Karpas-422 (cell line): ENCODE data around the gene GRM4. TPM values are rescaled to one million over a fixed set of nuclear protein-coding genes. Genes with fewer than 3 reads are reported as not detected.

Source experiments
- DNase-seq: peaks from one replicate; pipeline ENCODE4 v3.0.0-alpha.2; 2015
- H2AFZ ChIP-seq: fragments of 200-600 bp; sonication (generic); 2 replicates; pipeline ENCODE4 v1.6.1; 2014; ENCODE audit warnings: antibody characterized with exemption, low read length, mixed read lengths
- H3K27ac ChIP-seq: fragments of 200-600 bp; sonication (generic); 2 replicates; pipeline ENCODE4 v1.5.1; 2014; ENCODE audit warnings: mild to moderate bottlenecking, low read length, moderate library complexity
- H3K27me3 ChIP-seq: fragments of 200-600 bp; sonication (generic); 2 replicates; pipeline ENCODE4 v1.6.1; 2014; ENCODE audit warnings: low read length, mixed read lengths
- H3K36me3 ChIP-seq: fragments of 200-600 bp; sonication (generic); 2 replicates; pipeline ENCODE4 v1.6.1; 2014; ENCODE audit warnings: low read length, mixed read lengths; ENCODE audit not compliant: insufficient read depth
- H3K4me1 ChIP-seq: fragments of 200-600 bp; sonication (generic); 2 replicates; pipeline ENCODE4 v1.6.1; 2014; ENCODE audit warnings: mild to moderate bottlenecking, low read length, mixed read lengths
- H3K4me2 ChIP-seq: fragments of 200-600 bp; sonication (generic); 2 replicates; pipeline ENCODE4 v1.6.1; 2014; ENCODE audit warnings: low read length, low read depth, mild to moderate bottlenecking; ENCODE audit not compliant: poor library complexity, severe bottlenecking
- H3K4me3 ChIP-seq: fragments of 200-600 bp; sonication (generic); 2 replicates; pipeline ENCODE4 v1.5.1; 2014; ENCODE audit warnings: mild to moderate bottlenecking, antibody characterized with exemption, low read length, mixed read lengths
- H3K79me2 ChIP-seq: fragments of 200-600 bp; sonication (generic); 2 replicates; pipeline ENCODE4 v1.6.1; 2014; ENCODE audit warnings: mild to moderate bottlenecking, low read length, mixed read lengths
- H3K9ac ChIP-seq: fragments of 200-600 bp; sonication (generic); 2 replicates; pipeline ENCODE4 v1.6.0; 2014; ENCODE audit warnings: low read length
- H3K9me2 ChIP-seq: fragments of 200-600 bp; sonication (generic), shearing (Covaris generic); replicated peaks from 2 replicates; pipeline ENCODE4 v1.6.0; 2014; ENCODE audit warnings: mild to moderate bottlenecking, low read length, moderate library complexity; ENCODE audit not compliant: insufficient read depth
- H3K9me3 ChIP-seq: fragments of 300-700, 200-600 bp; sonication (generic); 2 replicates; pipeline ENCODE4 v1.6.1; 2014; ENCODE audit warnings: low read length, mixed read lengths
- H4K20me1 ChIP-seq: fragments of 200-600 bp; sonication (generic); 2 replicates; pipeline ENCODE4 v1.6.1; 2014; ENCODE audit warnings: mild to moderate bottlenecking, antibody characterized with exemption, low read length, low read depth; ENCODE audit not compliant: insufficient read depth
- total RNA-seq: library from RNA; depleted of rRNA; stranded (reverse); fragments of >200 nt; shearing (Covaris generic); gene quantifications from 2 replicates; pipeline ENCODE4 v1.2.3, GENCODE V29; 2014; ENCODE audit warnings: low replicate concordance

GRM4 gene
- total RNA-seq, 1 experiment from 2014 or later: not detected

DNA sequence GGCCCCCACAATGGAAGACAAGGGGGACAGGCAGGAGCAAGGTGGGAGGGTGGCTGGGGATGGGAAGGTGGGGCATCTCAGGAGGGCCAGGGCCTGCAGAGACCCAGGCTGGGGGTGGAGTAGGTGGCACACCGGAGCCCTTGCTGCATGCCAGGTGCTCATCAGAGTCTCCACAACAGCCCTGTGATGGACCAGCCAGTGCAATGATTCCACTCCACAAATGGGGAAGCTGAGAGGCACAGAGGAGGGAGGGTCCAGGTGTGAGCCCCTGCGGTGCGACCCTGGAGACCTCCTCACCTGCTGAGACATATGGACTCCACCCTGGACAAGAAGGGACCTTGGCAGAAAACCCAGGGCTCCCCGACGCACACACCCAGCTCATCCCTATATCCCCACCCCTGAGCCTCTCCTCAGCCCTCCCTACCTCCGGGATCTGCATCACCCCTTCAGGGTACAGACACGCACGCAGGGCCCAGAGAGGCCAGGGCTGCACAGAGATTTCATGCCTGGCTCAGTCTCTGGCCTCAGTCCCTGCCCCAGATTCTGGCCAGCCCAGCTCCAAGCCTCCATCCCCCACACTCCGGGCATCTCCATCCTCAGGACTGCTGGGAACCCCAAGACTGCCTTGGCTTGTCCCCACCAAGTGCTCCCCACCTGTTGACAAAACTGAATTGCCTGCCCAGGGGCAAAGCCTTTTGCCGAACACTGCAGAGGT, 7.1 kb upstream of the GRM4 start:
- DNase-seq: no peak

DNA sequence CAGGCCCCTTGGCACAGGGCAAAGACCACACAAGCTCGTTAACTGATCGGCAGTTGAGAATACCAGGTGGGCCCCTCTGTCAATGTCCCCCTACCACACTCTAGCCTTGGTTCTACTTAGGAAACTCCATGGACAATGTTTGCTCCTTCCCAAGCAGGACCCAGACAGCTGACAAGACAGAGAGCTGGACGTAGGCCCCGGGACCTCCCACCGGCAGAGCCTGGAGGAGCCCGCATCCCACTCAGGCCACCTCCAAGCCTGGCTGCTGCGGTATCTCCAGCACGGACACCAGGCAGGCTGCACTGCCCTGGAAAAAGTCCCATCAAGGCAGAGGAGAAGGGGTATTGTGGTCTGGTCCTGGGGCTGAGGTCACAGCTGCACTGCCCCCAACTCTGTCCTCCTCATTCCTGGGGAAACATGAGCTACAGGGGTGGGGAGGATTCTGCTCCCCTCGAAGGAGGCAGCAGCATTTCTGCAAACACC, 6.2 kb upstream of the GRM4 start:
- H3K9me2 ChIP-seq: no peaks in the 10 kb centered on the region
- no peaks in the 10 kb centered on the region for H4K20me1 ChIP-seq
- peaks cover 5% of the 10 kb centered on the region for H3K4me1 ChIP-seq
- DNase-seq: no peak
- no peaks in the 10 kb centered on the region for H3K9me3 ChIP-seq
- H3K4me3 ChIP-seq: no peak overlapping the region
- no peaks in the 10 kb centered on the region for H3K79me2 ChIP-seq
- H3K27ac ChIP-seq: no peak overlapping the region
- no peaks in the 10 kb centered on the region for H3K36me3 ChIP-seq
- no peaks in the 10 kb centered on the region for H3K27me3 ChIP-seq
- H3K4me2 ChIP-seq: no peak overlapping the region
- H2AFZ ChIP-seq: no peak overlapping the region
- H3K9ac ChIP-seq: no peak overlapping the region

More for the DNA sequence above, 7.1 kb upstream of the GRM4 start:
- Histone ChIP-seq H3K4me3 (no peak overlapping the region), H3K4me1 (peaks cover 5% of the 10 kb centered on the region), H3K27ac (no peak overlapping the region), H4K20me1 (no peaks in the 10 kb centered on the region), H3K27me3 (no peaks in the 10 kb centered on the region), H3K36me3 (no peaks in the 10 kb centered on the region), H2AFZ (no peak overlapping the region), H3K9me3 (no peaks in the 10 kb centered on the region), H3K9ac (no peak overlapping the region), H3K4me2 (no peak overlapping the region), H3K79me2 (no peaks in the 10 kb centered on the region), H3K9me2 (no peaks in the 10 kb centered on the region)

DNA sequence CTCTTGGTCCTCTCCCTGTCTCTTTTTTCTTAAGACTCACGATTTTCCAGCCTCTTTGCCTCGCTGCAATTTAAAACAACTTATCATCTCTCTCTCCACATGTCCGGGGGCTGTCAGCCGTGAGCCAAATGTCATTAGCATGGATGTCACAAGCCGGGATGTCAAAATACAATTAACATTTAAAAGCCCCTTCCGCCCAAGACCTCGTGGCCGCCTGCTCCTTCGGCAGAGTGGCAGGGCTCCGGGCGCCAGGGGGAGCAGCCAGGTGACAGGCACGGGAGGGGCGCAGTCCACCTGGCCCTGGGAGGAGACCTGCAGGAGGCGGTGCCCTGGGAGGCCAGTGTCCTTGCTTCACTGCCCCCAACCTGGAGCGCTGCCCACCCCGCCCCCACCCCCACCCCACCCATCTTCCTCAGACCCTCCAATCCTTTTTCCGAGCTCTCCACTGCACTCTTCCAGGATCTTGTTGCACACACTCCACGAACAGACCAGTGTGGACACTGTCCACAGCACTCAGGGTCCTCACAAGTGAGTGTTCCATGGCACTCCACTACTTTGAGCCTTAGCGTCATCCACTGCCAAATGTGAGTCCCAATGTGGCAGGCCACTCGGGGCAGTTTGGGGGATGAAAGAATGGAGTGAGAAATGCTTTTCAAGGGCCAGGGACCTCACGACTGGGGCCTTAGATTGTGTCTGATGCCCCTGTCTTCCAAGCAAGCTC, 5.6 kb upstream of the GRM4 start:
- Histone ChIP-seq H3K4me1 (peaks cover 5% of the 10 kb centered on the region), H3K4me2 (no peak overlapping the region), H2AFZ (no peak overlapping the region), H3K36me3 (no peaks in the 10 kb centered on the region), H4K20me1 (no peaks in the 10 kb centered on the region), H3K9ac (no peak overlapping the region), H3K27me3 (no peaks in the 10 kb centered on the region), H3K4me3 (no peak overlapping the region), H3K27ac (no peak overlapping the region), H3K9me3 (no peaks in the 10 kb centered on the region), H3K9me2 (no peaks in the 10 kb centered on the region), H3K79me2 (no peaks in the 10 kb centered on the region)
- no peak for DNase-seq

DNA sequence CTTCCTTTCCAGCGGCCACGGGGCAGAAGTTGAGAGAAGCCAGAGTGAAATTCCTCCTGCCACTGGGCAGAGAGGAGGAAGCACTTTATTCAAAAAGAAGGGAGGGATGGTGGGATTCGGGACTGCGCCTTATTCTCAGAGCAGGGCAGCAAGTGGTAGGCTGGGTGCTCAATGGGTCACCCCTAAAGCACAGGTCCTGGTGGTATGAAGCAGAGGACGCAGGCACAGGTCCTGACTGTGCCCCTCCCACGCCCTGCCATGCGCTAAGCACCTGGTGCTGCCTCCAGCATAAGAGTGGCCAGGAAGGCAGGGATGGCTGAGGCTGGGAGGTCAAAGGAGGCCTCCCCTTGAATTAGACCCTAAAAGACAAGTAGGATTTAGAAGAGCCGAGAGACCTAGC, 4.9 kb upstream of the GRM4 start:
- Histone ChIP-seq H3K4me2 (no peak overlapping the region), H3K4me1 (peaks cover 5% of the 10 kb centered on the region), H3K79me2 (no peaks in the 10 kb centered on the region), H3K27me3 (no peaks in the 10 kb centered on the region), H3K9me3 (no peaks in the 10 kb centered on the region), H4K20me1 (no peaks in the 10 kb centered on the region), H3K9ac (no peak overlapping the region), H3K27ac (no peak overlapping the region), H2AFZ (no peak overlapping the region), H3K36me3 (no peaks in the 10 kb centered on the region), H3K4me3 (no peak overlapping the region), H3K9me2 (no peaks in the 10 kb centered on the region)
- no peak for DNase-seq

DNA sequence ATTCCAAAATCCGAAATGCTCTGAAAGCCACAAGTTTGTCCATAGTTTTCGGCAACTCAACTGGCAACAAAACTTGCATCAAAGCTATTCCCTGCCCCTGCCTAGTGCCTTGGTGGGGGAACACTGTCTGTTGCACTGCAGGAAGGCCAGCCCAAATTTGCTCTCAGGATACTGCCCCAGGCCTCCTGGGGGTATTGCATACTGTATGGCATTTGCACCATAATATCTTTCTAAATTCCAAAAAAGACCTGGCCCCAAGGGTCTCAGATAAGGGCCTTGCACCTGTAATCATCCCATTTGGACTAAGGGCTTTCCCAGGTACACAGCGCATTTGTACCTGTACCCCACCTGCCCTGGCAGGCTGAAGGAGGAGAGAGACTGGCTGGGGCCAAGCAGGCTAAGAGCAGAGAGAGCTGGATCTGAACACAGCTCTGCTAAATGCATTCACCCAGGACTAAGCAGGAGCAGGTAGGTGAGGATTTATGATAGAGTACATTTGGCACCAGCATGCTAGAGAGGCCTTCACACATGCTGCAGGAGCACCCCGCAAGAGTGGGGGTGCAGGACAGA, 4.0 kb upstream of the GRM4 start:
- Histone ChIP-seq H2AFZ (no peak overlapping the region), H3K36me3 (no peaks in the 10 kb centered on the region), H3K4me3 (no peak overlapping the region), H3K4me2 (no peak overlapping the region), H4K20me1 (no peaks in the 10 kb centered on the region), H3K4me1 (peaks cover 5% of the 10 kb centered on the region), H3K9ac (no peak overlapping the region), H3K9me3 (no peaks in the 10 kb centered on the region), H3K27me3 (no peaks in the 10 kb centered on the region), H3K9me2 (no peaks in the 10 kb centered on the region), H3K79me2 (no peaks in the 10 kb centered on the region), H3K27ac (no peak overlapping the region)
- DNase-seq: no peak

DNA sequence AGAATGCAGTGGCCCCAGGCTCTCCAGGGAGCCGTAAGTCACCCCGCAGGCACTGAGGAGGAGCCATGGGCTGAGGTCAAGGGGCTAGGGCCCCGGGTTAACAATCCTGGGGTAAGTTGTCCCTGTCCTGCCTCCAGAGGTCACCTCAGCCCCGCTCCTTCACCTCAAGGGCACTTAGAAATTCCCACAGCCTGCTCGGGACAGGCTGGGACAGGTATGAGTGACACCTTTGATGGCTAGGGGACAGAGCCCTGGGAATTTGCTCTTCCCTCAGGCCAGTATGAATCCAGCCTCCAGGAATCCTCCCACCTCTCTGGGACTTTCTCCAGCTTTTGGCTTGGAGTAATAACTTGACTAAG, 3.5 kb upstream of the GRM4 start:
- H3K9me2 ChIP-seq: no peaks in the 10 kb centered on the region
- no peak overlapping the region for H3K4me2 ChIP-seq
- no peak overlapping the region for H3K27ac ChIP-seq
- H3K4me1 ChIP-seq: peaks cover 2% of the 10 kb centered on the region
- no peak overlapping the region for H2AFZ ChIP-seq
- no peaks in the 10 kb centered on the region for H3K79me2 ChIP-seq
- no peaks in the 10 kb centered on the region for H3K36me3 ChIP-seq
- no peak overlapping the region for H3K4me3 ChIP-seq
- no peaks in the 10 kb centered on the region for H3K9me3 ChIP-seq
- no peak for DNase-seq
- H3K27me3 ChIP-seq: no peaks in the 10 kb centered on the region
- H3K9ac ChIP-seq: no peak overlapping the region
- no peaks in the 10 kb centered on the region for H4K20me1 ChIP-seq

DNA sequence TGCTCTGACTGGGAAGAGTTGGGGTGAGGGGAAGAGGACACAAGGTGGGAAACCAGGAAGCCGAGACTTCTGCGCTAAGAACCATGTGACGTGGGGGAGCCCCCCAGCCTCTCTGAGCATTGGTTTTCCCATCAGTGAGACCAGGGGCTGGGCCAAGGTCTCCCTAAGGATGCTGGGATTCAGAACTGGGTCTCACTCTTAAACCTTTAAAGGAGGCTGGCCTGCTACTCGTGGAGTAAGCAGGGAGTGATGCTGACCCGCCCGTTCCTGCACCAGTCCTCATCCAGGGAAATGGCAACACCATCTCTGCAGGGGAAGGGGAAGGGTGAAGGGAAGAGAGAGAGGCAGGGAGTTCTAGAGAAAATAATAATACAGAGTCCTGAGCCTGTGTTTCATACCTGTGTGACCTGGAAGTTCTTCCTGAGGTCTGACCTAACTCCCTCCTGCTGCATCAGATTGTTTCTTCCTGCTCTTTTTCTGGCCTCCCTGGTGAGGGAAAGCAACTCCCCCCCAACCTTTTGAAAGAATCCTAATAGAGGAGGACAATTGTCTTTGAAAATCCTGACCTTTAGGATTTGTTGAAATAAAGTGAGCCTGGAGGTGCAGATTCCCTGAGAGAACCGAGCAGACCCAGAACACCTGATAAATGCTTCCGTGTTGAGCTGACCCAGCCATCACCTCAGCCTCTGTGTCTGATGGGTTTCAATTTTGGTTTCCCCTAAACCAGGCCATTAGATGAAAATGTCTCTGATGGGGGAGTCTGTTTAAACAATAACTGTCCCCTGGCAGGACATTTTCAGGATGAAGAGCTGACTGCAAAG, 3.0 kb upstream of the GRM4 start:
- Histone ChIP-seq H3K4me2 (no peak overlapping the region), H2AFZ (no peak overlapping the region), H3K9ac (no peak overlapping the region), H3K9me2 (no peaks in the 10 kb centered on the region), H3K36me3 (no peaks in the 10 kb centered on the region), H3K27ac (no peak overlapping the region), H3K4me3 (no peak overlapping the region), H3K9me3 (no peaks in the 10 kb centered on the region), H3K27me3 (no peaks in the 10 kb centered on the region), H4K20me1 (no peaks in the 10 kb centered on the region), H3K4me1 (no peaks in the 10 kb centered on the region; the same call in 1 of the 2 replicates), H3K79me2 (no peaks in the 10 kb centered on the region)
- no peak for DNase-seq
